ENCODE results near the gene EID1.

Gene EID1

GRCh38 chr15:48916721-48917120 lies 38.8 kb downstream of the EID1 start:
- no peak for TF ChIP-seq Cebpa-rat (IDR thresholded peaks at IDR 0.05)
- H3K4me1 ChIP-seq = no peaks in the 10 kb centered on the region
- H3K27ac ChIP-seq = no peak overlapping the region
- no peak overlapping the region for H3K4me2 ChIP-seq
- H3K9me3 ChIP-seq (replicated peaks in 1 of 11) = no peaks in the 10 kb centered on the region
- no peak overlapping the region for H3K9ac ChIP-seq
- no peaks in the 10 kb centered on the region for H3K27me3 ChIP-seq
- no peaks in the 10 kb centered on the region for H4K20me1 ChIP-seq
- no peaks in the 10 kb centered on the region for H3K36me3 ChIP-seq
- H3K4me3 ChIP-seq = no peak overlapping the region

GRCh38 chr15:48922046-48922445 lies 44.1 kb downstream of the EID1 start:
- no peak overlapping the region for H3K4me3 ChIP-seq
- no peak overlapping the region for H3K9ac ChIP-seq
- H3K27me3 ChIP-seq = no peaks in the 10 kb centered on the region
- no peaks in the 10 kb centered on the region for H3K36me3 ChIP-seq
- H3K9me3 ChIP-seq (replicated peaks in 1 of 11) = no peaks in the 10 kb centered on the region
- H3K4me1 ChIP-seq = peaks cover 0 to 18% (median 0%) of the 10 kb centered on the region in 10 experiments; a peak in 4 of 20 replicates
- no peak overlapping the region for H3K27ac ChIP-seq
- TF ChIP-seq Cebpa-rat (IDR thresholded peaks at IDR 0.05) = no peak
- no peaks in the 10 kb centered on the region for H4K20me1 ChIP-seq
- no peak overlapping the region for H3K4me2 ChIP-seq

- Histone ChIP-seq H3K4me2 (0 out of 22 replicates have a peak overlapping the region, but pooled peaks of 1 of the 11 experiments have one; percentile 12), H3K36me3 (no peaks in the 10 kb centered on the region), H3K4me1 (peaks cover 0 to 29% (median 0%) of the 10 kb centered on the region in 10 experiments; a peak in 6 of 20 replicates), H3K4me3 (no peak overlapping the region), H3K27me3 (no peaks in the 10 kb centered on the region), H3K27ac (no peak overlapping the region), H3K9me3 (replicated peaks in 1 of 11) (no peaks in the 10 kb centered on the region), H4K20me1 (no peaks in the 10 kb centered on the region), H3K9ac (no peak overlapping the region)
- no peak for TF ChIP-seq Cebpa-rat (IDR thresholded peaks at IDR 0.05)
Observed at GRCh38 chr15:48924528-48925393, 46.8 kb downstream of the EID1 start.

- Histone ChIP-seq H3K9me3 (replicated peaks in 1 of 11) (no peaks in the 10 kb centered on the region), H3K9ac (no peak overlapping the region), H3K4me1 (peaks cover 0 to 29% (median 0%) of the 10 kb centered on the region in 10 experiments; a peak in 6 of 20 replicates), H3K27me3 (no peaks in the 10 kb centered on the region), H3K4me2 (peak overlapping the region in 3 of 11 experiments; percentile 16 to 27 (median 20); a peak in 4 of 22 replicates), H3K36me3 (no peaks in the 10 kb centered on the region), H4K20me1 (no peaks in the 10 kb centered on the region), H3K27ac (no peak overlapping the region), H3K4me3 (no peak overlapping the region)
- no peak for TF ChIP-seq Cebpa-rat (IDR thresholded peaks at IDR 0.05)
Observed at GRCh38 chr15:48925714-48926223, 47.8 kb downstream of the EID1 start.

- Histone ChIP-seq H3K9me3 (replicated peaks in 1 of 11) (no peaks in the 10 kb centered on the region), H3K27me3 (no peaks in the 10 kb centered on the region), H4K20me1 (no peaks in the 10 kb centered on the region), H3K27ac (no peak overlapping the region), H3K9ac (no peak overlapping the region), H3K4me2 (no peak overlapping the region; a peak in 2 of 22 replicates), H3K4me1 (peaks cover 0 to 29% (median 0%) of the 10 kb centered on the region in 10 experiments; a peak in 6 of 20 replicates), H3K36me3 (no peaks in the 10 kb centered on the region), H3K4me3 (no peak overlapping the region)
- no peak for TF ChIP-seq Cebpa-rat (IDR thresholded peaks at IDR 0.05)
Observed at GRCh38 chr15:48928877-48929538, 51.1 kb downstream of the EID1 start.

GRCh38 chr15:48929661-48930060 lies 51.7 kb downstream of the EID1 start:
- no peak overlapping the region for H3K27ac ChIP-seq
- H3K9ac ChIP-seq = no peak overlapping the region
- H3K9me3 ChIP-seq (replicated peaks in 1 of 11) = no peaks in the 10 kb centered on the region
- peak overlapping the region in 1 of 11 experiments; percentile 32; a peak in 1 of 22 replicates for H3K4me2 ChIP-seq
- no peaks in the 10 kb centered on the region for H4K20me1 ChIP-seq
- H3K4me3 ChIP-seq = no peak overlapping the region
- no peaks in the 10 kb centered on the region for H3K27me3 ChIP-seq
- H3K36me3 ChIP-seq = no peaks in the 10 kb centered on the region
- TF ChIP-seq Cebpa-rat (IDR thresholded peaks at IDR 0.05) = no peak
- H3K4me1 ChIP-seq = peaks cover 0 to 26% (median 0%) of the 10 kb centered on the region in 10 experiments; a peak in 6 of 20 replicates
